H1 (cell line): ENCODE results near the gene RNF182.

Experiments used
- ATF2 ChIP-seq: IDR thresholded peaks from 2 replicates; pipeline ENCODE4 v1.6.1; 2012; ENCODE audit warnings: low read length, inconsistent platforms
- EP300 ChIP-seq, 2 experiments: IDR thresholded peaks; 1 replicate in 1 of 2; 2 replicates in 1 of 2; pipeline ENCODE4 v1.6.1; 2011 to 2012; ENCODE audit warnings: low read depth in 2 of 2, low read length in 2 of 2, mild to moderate bottlenecking in 2 of 2, borderline replicate concordance in 1 of 2, inconsistent platforms in 1 of 2, moderate library complexity in 1 of 2
- EZH2 ChIP-seq: fragments of 200-600 bp; sonication (generic); IDR thresholded peaks from 2 replicates; pipeline ENCODE4 v1.7.1; 2012; ENCODE audit warnings: low read depth, mild to moderate bottlenecking, moderate library complexity, low read length, inconsistent platforms; ENCODE audit not compliant: severe bottlenecking
- KDM5A ChIP-seq: fragments of 200-600 bp; IDR thresholded peaks from 2 replicates; pipeline ENCODE4 v1.7.1; 2012; ENCODE audit warnings: mild to moderate bottlenecking, low read length, inconsistent platforms, mixed read lengths
- MAX ChIP-seq: IDR thresholded peaks from 2 replicates; pipeline ENCODE4 v1.6.1; 2012; ENCODE audit warnings: inconsistent platforms
- PHF8 ChIP-seq: fragments of 200-600 bp; sonication (generic); conservative IDR thresholded peaks from 2 replicates; pipeline ENCODE4 v1.7.1; 2012; ENCODE audit warnings: low read depth, mild to moderate bottlenecking, inconsistent platforms, low read length, moderate library complexity
- POLR2A ChIP-seq, 2 experiments: IDR thresholded peaks; 1 replicate in 1 of 2; 2 replicates in 1 of 2; pipeline ENCODE4 v1.6.1; 2011; ENCODE audit warnings: low read depth in 2 of 2, low read length in 2 of 2, mild to moderate bottlenecking in 2 of 2; ENCODE audit errors: control extremely low read depth in 1 of 2
- RAD21 ChIP-seq, 2 experiments: IDR thresholded peaks in 1 of 2; conservative IDR thresholded peaks in 1 of 2; 2 replicates each; pipeline ENCODE4 v1.6.1; 2011; ENCODE audit warnings: low read depth in 2 of 2, low read length in 2 of 2, improper control_type of control experiment in 1 of 2, inconsistent platforms in 1 of 2, mild to moderate bottlenecking in 1 of 2, moderate library complexity in 1 of 2
- SIX5 ChIP-seq: IDR thresholded peaks from 2 replicates; pipeline ENCODE4 v1.6.1; 2011; ENCODE audit warnings: mild to moderate bottlenecking, low read depth, low read length
- SP2 ChIP-seq: IDR thresholded peaks from 2 replicates; pipeline ENCODE4 v1.6.1; 2012; ENCODE audit warnings: mild to moderate bottlenecking, low read length, inconsistent platforms
- TBP ChIP-seq: IDR thresholded peaks from 2 replicates; pipeline ENCODE4 v1.6.1; 2011; ENCODE audit warnings: low read depth, low read length, improper control_type of control experiment
- ZNF274 ChIP-seq: IDR thresholded peaks from 2 replicates; pipeline ENCODE4 v1.7.0; 2012; ENCODE audit warnings: low read length, borderline replicate concordance; ENCODE audit errors: extremely low read depth
- TF ChIP-seq, protein P1 (sequence below), 3 experiments: IDR thresholded peaks; 1 replicate in 2 of 3; 2 replicates in 1 of 3; pipeline versions ENCODE4 v1.5.1 to v1.6.1; 2011; ENCODE audit warnings: low read length in 3 of 3, mild to moderate bottlenecking in 3 of 3, inconsistent platforms in 2 of 3, low read depth in 1 of 3, moderate library complexity in 1 of 3; ENCODE audit not compliant: insufficient read depth in 1 of 3; ENCODE audit errors: control extremely low read depth in 1 of 3
- TF ChIP-seq, protein P2 (sequence below): IDR thresholded peaks from 2 replicates; pipeline ENCODE4 v1.6.1; 2011; ENCODE audit warnings: low read length, improper control_type of control experiment

- no peak for TF ChIP-seq POLR2A (IDR thresholded peaks at IDR 0.05; ENCODE audit: control extremely low read depth in 1 of 2, low read depth in 2 of 2, low read length in 2 of 2)
- TF ChIP-seq, protein P1, sequence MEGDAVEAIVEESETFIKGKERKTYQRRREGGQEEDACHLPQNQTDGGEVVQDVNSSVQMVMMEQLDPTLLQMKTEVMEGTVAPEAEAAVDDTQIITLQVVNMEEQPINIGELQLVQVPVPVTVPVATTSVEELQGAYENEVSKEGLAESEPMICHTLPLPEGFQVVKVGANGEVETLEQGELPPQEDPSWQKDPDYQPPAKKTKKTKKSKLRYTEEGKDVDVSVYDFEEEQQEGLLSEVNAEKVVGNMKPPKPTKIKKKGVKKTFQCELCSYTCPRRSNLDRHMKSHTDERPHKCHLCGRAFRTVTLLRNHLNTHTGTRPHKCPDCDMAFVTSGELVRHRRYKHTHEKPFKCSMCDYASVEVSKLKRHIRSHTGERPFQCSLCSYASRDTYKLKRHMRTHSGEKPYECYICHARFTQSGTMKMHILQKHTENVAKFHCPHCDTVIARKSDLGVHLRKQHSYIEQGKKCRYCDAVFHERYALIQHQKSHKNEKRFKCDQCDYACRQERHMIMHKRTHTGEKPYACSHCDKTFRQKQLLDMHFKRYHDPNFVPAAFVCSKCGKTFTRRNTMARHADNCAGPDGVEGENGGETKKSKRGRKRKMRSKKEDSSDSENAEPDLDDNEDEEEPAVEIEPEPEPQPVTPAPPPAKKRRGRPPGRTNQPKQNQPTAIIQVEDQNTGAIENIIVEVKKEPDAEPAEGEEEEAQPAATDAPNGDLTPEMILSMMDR (IDR thresholded peaks at IDR 0.05; ENCODE audit: control extremely low read depth in 1 of 3, insufficient read depth in 1 of 3, low read depth in 1 of 3, low read length in 3 of 3): no peak
- TF ChIP-seq PHF8: no peak
- TF ChIP-seq MAX: no peak
- TF ChIP-seq EZH2: no peak
- no peak for TF ChIP-seq ZNF274
- no peak for TF ChIP-seq KDM5A
- TF ChIP-seq TBP: no peak
- no peak for TF ChIP-seq RAD21 (IDR thresholded peaks at IDR 0.05 in 1 of 2, conservative IDR thresholded peaks at IDR 0.05 in 1 of 2; ENCODE audit: low read depth in 2 of 2, low read length in 2 of 2)
- TF ChIP-seq SIX5: no peak
- TF ChIP-seq ATF2: no peak
- TF ChIP-seq EP300 (IDR thresholded peaks at IDR 0.05; ENCODE audit: borderline replicate concordance in 1 of 2, low read depth in 2 of 2, low read length in 2 of 2): no peak
- TF ChIP-seq, protein P2, sequence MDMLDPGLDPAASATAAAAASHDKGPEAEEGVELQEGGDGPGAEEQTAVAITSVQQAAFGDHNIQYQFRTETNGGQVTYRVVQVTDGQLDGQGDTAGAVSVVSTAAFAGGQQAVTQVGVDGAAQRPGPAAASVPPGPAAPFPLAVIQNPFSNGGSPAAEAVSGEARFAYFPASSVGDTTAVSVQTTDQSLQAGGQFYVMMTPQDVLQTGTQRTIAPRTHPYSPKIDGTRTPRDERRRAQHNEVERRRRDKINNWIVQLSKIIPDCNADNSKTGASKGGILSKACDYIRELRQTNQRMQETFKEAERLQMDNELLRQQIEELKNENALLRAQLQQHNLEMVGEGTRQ: no peak
- TF ChIP-seq SP2: no peak
Measured at GRCh38 chr6:13922750-13923149, 2.0 kb upstream of the RNF182 start.
